LoVo (cell line): Measurements from ENCODE around the gene PIP4K2A.
A peak's percentile ranks its signal among the peaks of the same experiment; 100 is the strongest.
"Not testable (repeated sequence)": the region's sequence is repeated elsewhere in the genome, so short reads cannot be mapped to it uniquely, and the experiment has no call there.

Experiments used
- DNase-seq: peaks from one replicate; pipeline ENCODE4 v3.0.0-alpha.2; 2016; ENCODE audit warnings: low spot score

The PIP4K2A gene

DNA sequence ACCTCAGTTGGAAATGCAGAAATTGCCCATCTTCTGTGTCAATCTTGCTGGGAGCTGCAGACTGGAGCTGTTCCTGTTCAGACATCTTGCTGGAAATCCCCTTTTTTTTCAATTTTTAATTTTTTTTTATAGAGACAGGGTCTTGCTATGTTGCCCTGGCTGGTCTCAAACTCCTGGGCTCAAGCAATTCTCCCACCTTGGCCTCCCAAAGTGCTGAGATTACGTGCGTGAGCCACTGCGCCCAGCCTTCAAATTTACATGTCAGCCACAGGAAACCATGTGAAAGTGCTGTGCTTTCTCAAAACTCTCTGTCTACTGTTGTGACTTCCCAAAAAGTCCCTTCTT, 200.0 kb downstream of the PIP4K2A start:
- not testable (repeated sequence) for DNase-seq

DNA sequence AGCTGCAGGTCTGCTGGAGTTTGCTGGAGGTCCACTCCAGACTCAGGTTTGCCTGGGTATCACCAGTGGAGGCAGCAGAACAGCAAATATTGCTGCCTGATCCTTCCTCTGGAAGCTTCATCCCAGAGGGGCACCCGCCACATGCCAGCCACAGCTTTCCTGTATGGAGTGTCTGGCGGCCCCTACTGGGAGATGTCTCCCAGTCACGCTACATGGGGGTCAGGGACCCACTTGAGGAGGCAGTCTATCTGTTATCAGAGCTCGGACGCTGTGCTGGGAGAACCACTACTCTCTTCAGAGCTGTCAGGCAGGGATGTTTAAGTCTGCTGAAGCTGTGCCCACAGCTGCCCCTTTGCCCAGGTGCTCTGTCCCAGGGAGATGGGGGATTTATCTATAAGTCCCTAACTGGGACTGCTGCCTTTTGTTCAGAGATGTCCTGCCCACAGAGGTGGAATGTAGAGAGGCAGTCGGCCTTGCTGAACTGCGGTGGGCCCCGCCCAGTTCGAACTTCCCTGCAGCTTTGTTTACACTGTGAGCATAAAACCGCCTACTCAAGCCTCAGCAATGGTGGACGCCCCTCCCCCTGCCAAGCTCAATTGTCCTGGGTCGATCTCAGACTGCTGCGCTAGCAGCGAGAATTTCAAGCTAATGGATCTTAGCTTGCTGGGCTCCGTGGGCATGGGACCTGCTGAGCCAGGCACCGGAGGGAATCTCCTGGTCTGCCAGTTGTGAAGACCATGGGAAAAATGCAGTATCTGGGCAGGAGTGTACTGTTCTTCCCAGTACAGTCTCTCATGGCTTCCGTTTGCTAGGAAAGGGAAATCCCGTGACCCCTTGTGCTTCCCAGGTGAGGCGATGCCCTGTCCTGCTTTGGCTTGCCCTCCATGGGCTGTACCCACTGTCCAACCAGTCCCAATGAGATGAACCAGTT, 200.6 kb downstream of the PIP4K2A start:
- DNase-seq, result peak; percentile 66

DNA sequence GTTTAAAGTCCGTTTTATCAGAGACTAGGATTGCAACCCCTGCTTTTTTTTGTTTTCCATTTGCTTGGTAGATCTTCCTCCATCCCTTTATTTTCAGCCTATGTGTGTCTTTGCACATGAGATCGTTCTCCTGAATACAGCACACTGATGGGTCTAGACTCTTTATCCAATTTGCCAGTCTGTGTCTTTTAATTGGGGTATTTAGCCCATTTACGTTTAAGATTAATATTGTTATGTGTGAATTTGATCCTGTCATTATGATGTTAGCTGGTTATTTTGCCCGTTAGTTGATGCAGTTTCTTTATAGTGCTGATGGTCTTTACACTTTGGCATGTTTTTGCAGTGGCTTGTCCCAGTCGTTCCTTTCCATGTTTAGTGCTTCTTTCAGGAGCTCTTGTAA, 202.4 kb downstream of the PIP4K2A start:
- not testable (repeated sequence) for DNase-seq

DNA sequence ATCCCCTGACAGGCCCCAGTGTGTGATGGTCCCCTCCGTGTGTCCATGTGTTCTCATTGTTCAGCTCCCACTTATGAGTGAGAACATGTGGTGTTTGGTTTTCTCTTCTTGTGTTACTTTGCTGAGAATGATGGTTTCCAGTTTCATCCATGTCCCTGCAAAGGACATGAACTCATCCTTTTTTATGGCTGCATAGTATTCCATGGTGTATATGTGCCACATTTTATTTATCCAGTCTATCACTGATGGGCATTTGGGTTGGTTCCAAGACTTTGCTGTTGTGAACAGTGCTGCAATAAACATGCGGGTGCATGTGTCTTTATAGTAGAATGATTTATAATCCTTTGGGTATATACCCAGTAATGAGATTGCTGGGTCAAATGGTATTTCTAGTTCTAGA, 206.2 kb downstream of the PIP4K2A start:
- not testable (repeated sequence) for DNase-seq

DNA sequence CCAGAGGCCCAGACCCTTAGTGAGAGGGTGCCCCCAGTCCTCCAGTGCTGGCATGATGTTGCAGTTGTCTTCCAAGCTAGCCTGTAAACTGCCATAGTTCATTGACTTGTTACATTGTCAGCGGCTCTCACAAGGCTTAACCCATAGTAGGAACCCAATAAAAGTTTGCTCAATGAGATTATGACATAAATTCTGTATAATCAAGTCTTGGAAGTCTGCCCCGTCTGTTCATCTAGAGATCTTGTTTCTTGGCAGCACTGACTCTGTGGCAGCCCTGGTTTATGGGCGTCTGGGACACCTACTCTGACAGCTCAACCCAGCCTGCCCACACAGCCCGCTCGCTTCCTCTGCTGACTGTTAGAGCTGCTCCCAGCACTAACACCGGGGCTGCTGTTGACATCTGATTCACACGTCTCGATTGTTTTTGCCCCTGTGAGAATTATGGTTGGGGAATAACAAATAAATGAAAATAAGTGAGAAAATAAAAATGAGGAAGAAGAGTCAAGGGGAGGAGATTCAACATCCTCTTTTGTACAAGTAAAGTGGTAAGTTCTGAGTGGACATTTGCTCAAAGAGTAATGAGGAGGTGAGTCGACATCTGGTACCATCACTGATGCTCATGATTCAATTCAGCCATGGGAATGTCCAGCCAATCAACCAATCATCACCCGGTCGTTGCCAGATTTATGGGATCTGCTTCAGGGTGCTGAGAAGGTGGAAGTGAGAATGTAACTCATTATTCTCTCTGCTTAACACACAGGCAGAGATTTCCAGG, 208.3 kb downstream of the PIP4K2A start:
- no peak for DNase-seq

DNA sequence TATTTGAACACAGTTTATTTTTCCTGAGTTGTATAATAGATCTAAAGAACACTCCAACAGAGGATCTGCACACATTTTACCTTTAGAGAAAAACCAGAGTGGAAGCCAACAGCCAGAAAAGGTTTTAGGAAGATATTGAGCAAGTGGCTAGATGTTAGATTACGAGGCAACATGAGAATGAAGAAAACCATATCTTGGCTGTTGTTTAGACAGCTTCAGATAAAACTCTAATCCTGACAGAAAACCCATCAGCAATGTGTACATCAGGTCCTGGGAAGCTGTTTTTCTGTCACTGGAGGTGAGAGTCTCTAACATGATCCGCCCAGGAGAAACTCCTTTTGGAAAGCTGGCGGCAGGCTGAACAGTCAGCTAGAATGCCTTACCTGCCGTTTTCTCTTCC, 209.6 kb downstream of the PIP4K2A start:
- DNase-seq, result no peak

DNA sequence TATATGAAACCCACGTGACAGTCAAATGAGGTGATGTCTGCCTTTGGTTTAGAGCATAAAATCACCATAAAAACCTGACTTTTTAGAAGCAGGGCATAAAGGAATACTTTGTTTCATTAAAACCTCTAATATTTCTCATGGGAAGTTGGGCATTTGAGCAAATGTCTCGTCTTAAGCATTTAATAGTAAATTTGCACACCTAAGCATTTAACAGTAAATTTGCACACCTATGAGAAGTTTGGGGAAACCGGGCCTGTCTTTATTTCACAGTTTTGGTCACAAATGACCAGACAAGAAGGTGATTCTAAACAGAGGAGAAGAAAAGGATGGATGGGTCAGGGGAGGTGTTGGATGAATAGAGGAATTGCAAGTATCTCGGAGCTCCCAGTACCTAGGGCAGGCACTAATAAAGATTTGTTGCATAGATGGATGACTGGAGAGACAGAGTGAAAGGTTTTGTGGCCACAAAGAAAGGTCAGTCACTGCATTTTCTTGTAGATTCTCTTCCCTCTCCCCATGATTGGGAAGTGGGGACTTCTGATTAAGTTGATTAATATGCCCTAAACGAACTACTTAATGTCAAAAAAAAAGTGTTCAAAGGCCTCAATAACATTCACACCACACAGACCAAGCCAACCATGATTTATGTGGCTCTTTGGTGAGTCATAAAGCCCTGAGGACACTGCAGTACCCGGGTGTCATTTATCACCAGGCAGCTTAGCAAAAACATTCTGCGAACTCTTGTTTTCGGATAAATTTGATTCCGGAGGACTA, 210.9 kb downstream of the PIP4K2A start:
- DNase-seq, result peak; percentile 16

DNA sequence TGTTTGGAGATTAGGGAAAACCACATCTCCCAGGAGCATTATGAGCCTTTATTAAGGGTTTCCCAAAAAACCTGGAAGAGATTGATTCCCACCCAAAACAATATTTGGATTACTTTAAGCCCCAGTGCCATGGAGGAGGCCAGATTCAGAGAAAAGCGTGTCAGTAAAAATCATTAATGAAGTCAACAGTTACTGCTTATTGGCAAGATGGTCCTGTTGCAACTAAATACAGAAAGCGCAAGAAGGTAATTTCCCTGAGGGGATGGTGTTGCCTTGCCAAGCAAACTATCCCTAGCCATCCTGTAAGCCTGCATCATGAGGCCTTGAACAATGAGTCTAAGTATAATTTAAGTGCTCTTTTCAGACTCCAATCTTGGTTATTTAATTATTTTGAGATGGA, 212.5 kb downstream of the PIP4K2A start:
- DNase-seq, result no peak

DNA sequence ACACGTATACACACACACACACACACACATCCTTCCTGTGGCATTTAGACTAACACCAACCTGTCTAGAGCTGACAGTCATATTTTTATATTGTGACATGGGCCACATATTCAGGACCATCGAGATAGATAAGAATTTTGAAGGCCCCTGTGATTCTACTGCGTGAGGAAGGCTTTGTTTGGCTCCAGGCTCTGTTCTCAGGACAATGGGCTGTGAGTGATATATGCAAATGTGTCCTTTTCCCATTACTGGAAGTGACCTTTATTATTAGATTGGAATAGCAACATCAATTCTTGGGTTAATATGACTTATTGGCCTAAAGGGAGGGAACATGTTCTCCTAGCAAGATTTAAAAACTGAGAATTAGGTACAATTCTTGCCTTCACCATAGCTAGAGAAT, 213.0 kb downstream of the PIP4K2A start:
- DNase-seq, result no peak

DNA sequence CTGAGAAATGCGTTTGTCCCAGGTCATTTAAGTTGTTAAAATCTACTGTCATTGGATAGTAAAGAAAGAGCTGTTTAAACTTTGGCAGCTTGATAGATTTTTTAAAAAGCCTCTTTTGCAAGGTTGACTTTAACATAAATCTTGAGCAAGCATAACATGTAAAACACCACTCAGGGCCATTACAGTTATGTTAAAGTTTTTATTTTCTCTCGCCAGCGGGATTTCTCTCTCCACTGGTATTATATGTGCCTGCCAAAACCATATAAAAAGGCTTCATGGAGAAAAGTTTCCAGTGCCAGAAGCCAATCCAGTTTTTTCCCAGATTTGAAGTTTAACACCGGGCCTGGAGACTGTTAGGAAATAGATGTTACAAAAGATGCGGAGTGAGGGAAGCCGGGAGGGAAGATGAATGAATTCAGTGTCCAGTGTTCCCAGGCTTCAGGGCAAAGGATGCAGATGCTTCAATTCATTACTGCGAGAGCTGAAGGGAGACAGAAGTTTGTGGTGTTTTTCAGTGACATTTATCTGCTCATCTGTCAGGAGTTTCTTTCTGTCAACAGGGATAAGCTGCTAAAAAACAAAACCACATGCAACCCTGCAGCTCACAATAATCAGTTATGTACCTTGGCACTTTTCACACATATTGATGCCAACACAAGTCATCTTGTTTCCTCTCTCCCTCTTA, 213.6 kb downstream of the PIP4K2A start:
- no peak for DNase-seq

DNA sequence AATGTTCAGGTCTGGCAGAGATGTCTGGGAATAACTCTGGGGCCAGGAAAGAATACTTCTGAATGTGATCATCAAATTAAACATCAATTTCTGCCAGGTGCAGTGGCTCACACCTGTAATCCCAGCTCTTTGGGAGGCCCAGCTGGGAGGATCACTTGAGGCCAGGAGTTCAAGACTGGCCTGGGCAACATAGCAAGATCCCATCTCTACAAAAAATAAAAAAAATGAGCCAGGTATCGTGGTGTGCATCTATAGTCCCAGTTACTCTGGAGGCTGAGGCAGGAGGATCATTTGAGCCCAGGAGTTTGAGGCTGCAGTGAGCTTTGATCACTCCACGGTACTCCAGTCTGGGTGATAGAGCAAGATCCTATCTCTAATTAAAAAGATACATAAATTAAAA, 214.4 kb downstream of the PIP4K2A start:
- not testable (repeated sequence) for DNase-seq

DNA sequence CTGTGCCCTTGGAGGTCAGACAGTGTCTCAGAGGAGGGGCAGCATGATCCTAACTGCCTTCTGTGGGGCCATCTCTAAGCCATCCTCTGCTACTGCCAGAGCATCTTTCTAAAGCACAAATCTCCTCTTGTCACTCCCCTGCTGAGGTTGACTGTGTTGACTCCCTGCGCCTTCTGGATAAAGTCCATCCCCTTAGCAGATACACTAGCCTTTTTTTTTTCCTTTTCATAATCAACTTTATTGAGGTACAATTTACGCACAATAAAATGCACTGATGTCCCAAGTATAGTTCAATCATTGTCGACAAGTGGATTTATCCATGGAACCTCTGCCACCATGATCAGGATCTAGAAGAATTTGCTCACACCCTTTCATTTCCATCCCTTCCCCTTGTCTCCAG, 219.0 kb downstream of the PIP4K2A start:
- DNase-seq, result no peak

DNA sequence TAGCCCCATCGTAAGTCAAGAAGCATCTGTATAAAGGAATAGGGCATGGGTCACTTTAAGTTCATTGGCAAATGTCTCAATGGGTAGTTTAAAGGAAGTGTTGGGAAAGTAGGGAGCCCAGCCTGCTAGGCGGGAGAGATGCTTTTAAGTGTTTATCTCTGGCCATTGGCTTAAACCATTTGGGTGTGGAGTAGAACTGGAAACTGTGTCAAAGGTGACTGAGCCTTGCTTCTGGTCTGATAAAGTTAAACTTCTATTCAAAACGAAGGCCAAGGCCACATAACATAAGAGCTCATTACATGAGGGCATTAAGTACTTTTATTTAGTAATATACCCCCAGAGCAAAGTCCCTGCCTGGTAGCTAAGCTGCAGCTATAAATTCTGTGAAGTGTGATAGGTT, 220.4 kb downstream of the PIP4K2A start:
- DNase-seq, result no peak

DNA sequence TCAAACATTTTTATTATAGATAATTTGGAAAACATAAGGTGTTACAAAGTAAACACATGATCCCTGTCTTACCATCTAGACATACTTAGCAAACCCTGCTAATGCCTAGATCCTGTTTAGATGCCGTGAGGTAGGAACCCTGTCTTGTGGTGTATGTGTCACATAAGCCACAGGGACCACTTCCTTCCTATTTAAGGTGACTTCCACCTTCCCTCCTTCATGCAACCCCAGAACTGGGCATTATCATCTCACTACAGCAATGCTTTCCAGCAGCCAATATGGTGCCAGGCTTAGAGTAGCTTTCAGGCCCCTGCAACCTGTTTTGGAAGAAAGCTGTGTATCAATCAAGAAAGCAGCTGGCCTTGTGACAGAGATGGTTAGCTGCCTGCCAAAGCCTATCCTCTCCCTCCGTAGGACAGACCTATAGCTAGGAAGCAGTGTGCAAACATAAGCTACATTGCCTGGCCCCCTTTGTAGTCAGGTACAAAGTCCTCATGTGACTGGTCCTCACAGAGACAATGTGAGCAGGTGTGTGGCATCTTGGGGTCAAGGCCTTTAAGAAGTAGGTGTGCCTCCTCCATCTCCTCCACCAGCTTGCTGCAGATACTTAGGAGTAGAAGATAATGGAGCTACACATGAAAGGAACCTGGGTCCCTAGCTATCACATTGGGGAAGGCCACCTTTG, 222.3 kb downstream of the PIP4K2A start:
- no peak for DNase-seq

DNA sequence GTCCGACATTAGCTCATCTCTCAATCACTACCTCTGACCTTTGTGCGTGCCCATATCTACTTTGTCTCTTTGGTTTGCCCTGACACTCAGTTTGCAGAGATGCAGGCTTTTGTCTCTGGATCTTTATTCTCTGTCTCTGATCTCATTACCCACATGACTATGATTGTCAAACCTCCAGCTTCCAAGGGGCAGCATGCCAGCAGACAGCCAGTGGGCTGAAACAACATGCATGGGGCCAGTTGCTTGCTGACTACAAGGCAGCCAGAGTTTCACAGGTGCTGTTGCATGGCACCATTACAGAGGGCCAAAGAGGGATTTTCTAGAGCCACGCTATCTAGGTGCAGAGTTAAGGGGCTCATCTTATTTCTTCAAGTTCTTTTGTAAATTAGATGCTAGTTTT, 222.9 kb downstream of the PIP4K2A start:
- DNase-seq, result no peak

DNA sequence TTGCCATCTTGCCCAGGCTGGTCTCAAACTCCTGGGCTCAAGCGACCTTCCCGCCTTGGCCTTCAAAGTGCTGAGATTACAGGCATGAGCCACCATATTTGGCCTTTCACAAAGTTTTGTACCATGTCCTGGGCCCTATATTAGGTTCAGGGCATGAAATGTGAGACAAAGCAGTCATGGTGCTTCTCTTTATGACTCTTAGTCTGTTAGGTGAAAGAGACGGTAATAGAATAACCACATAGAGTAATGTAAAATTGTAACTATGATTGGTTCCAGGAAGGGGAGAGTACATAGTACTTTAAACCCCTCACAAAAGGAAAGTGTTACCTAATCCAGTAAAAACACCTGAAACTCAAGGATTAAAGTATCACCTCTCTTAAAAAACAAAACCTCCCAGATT, 224.4 kb downstream of the PIP4K2A start:
- no peak for DNase-seq

DNA sequence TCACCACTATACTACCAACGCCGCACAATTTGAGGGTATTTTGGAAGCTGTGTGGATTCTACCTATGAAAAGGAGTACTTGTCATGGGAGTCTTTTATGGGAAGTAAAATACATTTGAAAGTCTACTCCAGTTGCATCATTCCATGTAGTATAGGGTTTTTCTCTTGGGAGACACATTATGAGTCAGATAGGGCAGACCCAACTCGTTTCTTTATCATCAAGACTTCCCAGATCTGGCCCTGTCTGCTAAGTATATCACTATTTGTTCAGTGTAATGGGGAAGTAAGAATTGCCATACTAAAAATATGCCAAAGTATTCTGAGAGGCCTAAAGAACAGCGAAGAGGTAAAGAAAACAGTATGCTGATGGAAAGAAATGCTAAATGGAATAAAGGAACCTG, 224.9 kb downstream of the PIP4K2A start:
- DNase-seq, result no peak

DNA sequence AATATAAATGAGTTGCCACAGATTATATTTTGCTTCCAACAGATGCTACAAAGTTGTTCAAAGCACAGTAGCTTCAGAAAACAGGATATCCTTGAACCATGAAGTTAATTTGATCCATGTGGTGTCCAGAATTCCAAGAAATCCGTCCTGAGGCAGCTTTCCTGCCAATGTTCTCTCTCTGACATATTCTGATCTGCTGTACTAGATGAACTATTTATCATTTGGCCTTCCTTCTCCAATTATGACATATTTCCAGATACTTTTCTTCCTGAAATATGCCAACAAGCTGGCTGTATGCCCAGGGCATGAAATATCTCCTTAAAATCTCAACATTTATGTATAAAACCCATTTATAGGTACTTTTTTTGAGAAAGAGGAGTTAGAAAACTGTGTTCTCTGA, 227.9 kb downstream of the PIP4K2A start:
- DNase-seq, result no peak
